Liver (tissue), 3 donors: ENCODE measurements around the gene TMEM61.

ENCODE experiments used
- EGR1 ChIP-seq, 2 donors: IDR thresholded peaks; 2 replicates each; pipeline ENCODE4 v1.6.1; 2016 to 2018; ENCODE audit warnings: antibody characterized with exemption in 2 of 2, low read depth in 2 of 2
- FOXA1 ChIP-seq: IDR thresholded peaks from 2 replicates; pipeline ENCODE4 v1.6.1; 2016; ENCODE audit warnings: antibody characterized with exemption
- GABPA ChIP-seq, 2 donors: IDR thresholded peaks in 1 of 2; conservative IDR thresholded peaks in 1 of 2; 2 replicates each; pipeline ENCODE4 v1.6.1; 2016; ENCODE audit warnings: antibody characterized with exemption in 2 of 2, mild to moderate bottlenecking in 1 of 2, moderate library complexity in 1 of 2
- JUND ChIP-seq, 2 donors: IDR thresholded peaks; 2 replicates each; pipeline ENCODE4 v1.6.1; 2016; ENCODE audit warnings: antibody characterized with exemption in 2 of 2
- RAD21 ChIP-seq, 2 donors: IDR thresholded peaks; 2 replicates each; pipeline ENCODE4 v1.6.1; 2016; ENCODE audit warnings: antibody characterized with exemption in 2 of 2, mild to moderate bottlenecking in 2 of 2
- REST ChIP-seq: IDR thresholded peaks from 2 replicates; pipeline ENCODE4 v1.6.1; 2016; ENCODE audit warnings: antibody characterized with exemption, mild to moderate bottlenecking
- RXRA ChIP-seq, 2 donors: IDR thresholded peaks; 2 replicates each; pipeline ENCODE4 v1.6.1; 2017 to 2018; ENCODE audit warnings: antibody characterized with exemption in 2 of 2, mild to moderate bottlenecking in 1 of 2
- TAF1 ChIP-seq: conservative IDR thresholded peaks from 2 replicates; pipeline ENCODE4 v1.6.1; 2016; ENCODE audit warnings: antibody characterized with exemption, mild to moderate bottlenecking
- YY1 ChIP-seq: IDR thresholded peaks from 2 replicates; pipeline ENCODE4 v1.6.1; 2016; ENCODE audit warnings: antibody characterized with exemption, mild to moderate bottlenecking
- TF ChIP-seq, protein P1 (sequence below): fragments of 150-350 bp; IDR thresholded peaks from 2 replicates; pipeline ENCODE4 v1.5.1; 2017; ENCODE audit warnings: improper control_type of control experiment, low read depth, low read length; ENCODE audit not compliant: missing input control
- TF ChIP-seq, protein P2 (sequence below): IDR thresholded peaks from 2 replicates; pipeline ENCODE4 v1.6.1; 2016; ENCODE audit warnings: antibody characterized with exemption
- donor health status: healthy.
- donor health status: healthy.

DNA sequence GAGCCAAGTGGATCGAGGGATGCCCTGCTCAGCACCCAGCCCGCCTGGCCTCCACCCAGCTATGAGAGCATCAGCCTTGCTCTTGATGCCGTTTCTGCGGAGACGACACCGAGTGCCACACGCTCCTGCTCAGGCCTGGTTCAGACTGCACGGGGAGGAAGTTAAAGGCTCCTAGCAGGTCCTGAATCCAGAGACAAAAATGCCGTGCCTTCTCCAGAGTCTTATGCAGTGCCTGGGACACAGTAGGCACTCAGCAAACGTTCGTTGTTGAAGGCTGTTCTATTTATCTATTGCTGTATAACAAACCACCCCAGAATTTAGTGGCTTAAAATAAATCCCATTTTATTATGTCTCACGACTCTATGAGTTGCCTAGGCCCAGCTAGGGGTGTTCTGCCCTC, 11.5 kb downstream of the TMEM61 start:
- TF ChIP-seq TAF1 (no peak), YY1 (no peak), RAD21 (IDR thresholded peaks at IDR 0.05) (no peak), GABPA (IDR thresholded peaks at IDR 0.05 in 1 of 2, conservative IDR thresholded peaks at IDR 0.05 in 1 of 2) (no peak), RXRA (IDR thresholded peaks at IDR 0.05) (no peak), FOXA1 (no peak), REST (no peak), EGR1 (IDR thresholded peaks at IDR 0.05; ENCODE audit: low read depth in 2 of 2) (no peak), JUND (IDR thresholded peaks at IDR 0.05) (no peak)
- TF ChIP-seq, protein P1, sequence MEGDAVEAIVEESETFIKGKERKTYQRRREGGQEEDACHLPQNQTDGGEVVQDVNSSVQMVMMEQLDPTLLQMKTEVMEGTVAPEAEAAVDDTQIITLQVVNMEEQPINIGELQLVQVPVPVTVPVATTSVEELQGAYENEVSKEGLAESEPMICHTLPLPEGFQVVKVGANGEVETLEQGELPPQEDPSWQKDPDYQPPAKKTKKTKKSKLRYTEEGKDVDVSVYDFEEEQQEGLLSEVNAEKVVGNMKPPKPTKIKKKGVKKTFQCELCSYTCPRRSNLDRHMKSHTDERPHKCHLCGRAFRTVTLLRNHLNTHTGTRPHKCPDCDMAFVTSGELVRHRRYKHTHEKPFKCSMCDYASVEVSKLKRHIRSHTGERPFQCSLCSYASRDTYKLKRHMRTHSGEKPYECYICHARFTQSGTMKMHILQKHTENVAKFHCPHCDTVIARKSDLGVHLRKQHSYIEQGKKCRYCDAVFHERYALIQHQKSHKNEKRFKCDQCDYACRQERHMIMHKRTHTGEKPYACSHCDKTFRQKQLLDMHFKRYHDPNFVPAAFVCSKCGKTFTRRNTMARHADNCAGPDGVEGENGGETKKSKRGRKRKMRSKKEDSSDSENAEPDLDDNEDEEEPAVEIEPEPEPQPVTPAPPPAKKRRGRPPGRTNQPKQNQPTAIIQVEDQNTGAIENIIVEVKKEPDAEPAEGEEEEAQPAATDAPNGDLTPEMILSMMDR = no peak
- TF ChIP-seq, protein P2, sequence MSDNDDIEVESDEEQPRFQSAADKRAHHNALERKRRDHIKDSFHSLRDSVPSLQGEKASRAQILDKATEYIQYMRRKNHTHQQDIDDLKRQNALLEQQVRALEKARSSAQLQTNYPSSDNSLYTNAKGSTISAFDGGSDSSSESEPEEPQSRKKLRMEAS = no peak
